Stimulated activated CD4-positive, alpha-beta T cell treated with anti-CD3 and anti-CD28 coated beads, Interleukin-4, amount 100 ng/mL, for 1 hour (primary cell): Measurements from ENCODE around the gene C2orf92.

Source experiments
- DNase-seq: peaks from one replicate; pipeline ENCODE4 v3.0.0-alpha.2; 2020

C2orf92 gene

GRCh38 chr2:97749581-97749980 lies 80.1 kb downstream of the C2orf92 start:
- no peak for DNase-seq

- no peak for DNase-seq
Observed at GRCh38 chr2:97750017-97750416, 80.5 kb downstream of the C2orf92 start.

- no peak for DNase-seq
Observed at GRCh38 chr2:97751752-97752151, 82.2 kb downstream of the C2orf92 start.
